Right lobe of liver (tissue), 4 donors: Measurements from ENCODE around the gene CYB5R2.

ENCODE experiments used
- CTCF ChIP-seq, 4 donors: fragments of 200-600 bp in 3 of 4; fragments of 450-650 bp in 1 of 4; IDR thresholded peaks; one replicate each; pipeline versions ENCODE4 v1.5.1 to v1.8.0; 2016 to 2022; ENCODE audit warnings: antibody characterized with exemption in 4 of 4, mild to moderate bottlenecking in 2 of 4
- POLR2A ChIP-seq: fragments of 450-650 bp; IDR thresholded peaks from one replicate; pipeline ENCODE4 v1.6.1; 2017; ENCODE audit warnings: antibody characterized with exemption, mild to moderate bottlenecking
- donor health status: DM: no; HTN: no; CAD: no.
- donor health status: DM: no; HTN: no; CAD: no.
- donor health status: DM: no; HTN: yes; CAD: no.

- TF ChIP-seq POLR2A (no peak), CTCF (IDR thresholded peaks at IDR 0.05) (no peak)
These were observed 30.0 kb downstream of the CYB5R2 start for GRCh38 chr11:7643314-7643713.
